RWPE1 (cell line): ENCODE results near the gene RTKN.
"Not testable (repeated sequence)": the region's sequence is repeated elsewhere in the genome, so short reads cannot be mapped to it uniquely, and the experiment has no call there.

Experiments
- CTCF ChIA-PET: fragments of 350-600 bp; sonication (Branson Sonifier 250); formaldehyde crosslinking; extraction: SDS; loops from one replicate; lab custom pipeline; 2021; lab: Yijun Ruan, JAX
- POLR2A ChIA-PET: fragments of 400-600 bp; formaldehyde crosslinking; extraction: SDS; loops from one replicate; lab custom pipeline; 2020; ENCODE audit warnings: antibody characterized with exemption; ENCODE audit not compliant: low non-redundant PET; lab: Yijun Ruan, JAX
- DNase-seq: peaks from one replicate; pipeline ENCODE4 v3.0.0; 2012; ENCODE audit warnings: low spot score
- H3K27ac ChIP-seq: fragments of 450-650 bp; 2 replicates; pipeline ENCODE4 v1.5.1; 2017
- CTCF ChIP-seq: fragments of 450-650 bp; conservative IDR thresholded peaks from 2 replicates; pipeline ENCODE4 v1.5.1; 2017; ENCODE audit warnings: low read depth, mild to moderate bottlenecking

RTKN gene

GRCh38 chr2:74472086-74472944, 30.6 kb upstream of the RTKN start, which contains the start of gene MRPL53:
Gene MRPL53 (minus strand): TSS chr2:74472680. CDS start chr2:74472660, 20 bp downstream.
- POLR2A ChIA-PET: interaction anchor here (0.6 to 1.5 kb wide), 3 partner anchors 8 to 10 kb away, joined by 3 to 7 read pairs (median 3); partner anchors contain the start of genes CCDC142 and TTC31
- CTCF ChIA-PET: interaction anchor here (0.6 to 1.1 kb wide), 3 partner anchors 10 to 34 kb away, joined by 3 to 6 read pairs (median 4); partner anchors contain the start of genes CCDC142 and TTC31
- peak; percentile 60 for DNase-seq
- peak within 1 kb of the TSS; percentile 97 for H3K27ac ChIP-seq
- no peak for TF ChIP-seq CTCF

- ChIA-PET POLR2A (interaction anchor here (0.5 to 0.9 kb wide), 3 partner anchors 13 to 33 kb away, joined by 3 to 6 read pairs (median 5); partner anchors contain the start of genes LBX2 and WBP1), CTCF (interaction anchor here (0.5 to 1.1 kb wide), 5 partner anchors 9 to 30 kb away, joined by 3 to 5 read pairs (median 3); partner anchors contain the start of gene TTC31)
- H3K27ac ChIP-seq: peak overlapping the region; percentile 97
- no peak for TF ChIP-seq CTCF
- no peak for DNase-seq
These were observed 29.8 kb upstream of the RTKN start for GRCh38 chr2:74471332-74472065.

- H3K27ac ChIP-seq: peak overlapping the region; percentile 97
- ChIA-PET CTCF (interaction anchor here (0.5 to 0.7 kb wide), 3 partner anchors 8 to 29 kb away, joined by 3 to 5 read pairs (median 3); no protein-coding TSS in a partner anchor), POLR2A (interaction anchor here (0.9 kb wide), 1 partner anchor 12 kb away, joined by 3 read pairs; the partner anchor contains the start of gene WBP1)
- DNase-seq: not testable (repeated sequence)
These were observed 29.0 kb upstream of the RTKN start for GRCh38 chr2:74470742-74471141.

GRCh38 chr2:74464406-74464805, 22.7 kb upstream of the RTKN start:
- DNase-seq: no peak
- no peak for TF ChIP-seq CTCF
- CTCF ChIA-PET: no interaction called here
- POLR2A ChIA-PET: no interaction called here
- H3K27ac ChIP-seq: peak overlapping the region; percentile 81

- TF ChIP-seq CTCF: no peak
- ChIA-PET CTCF (interaction anchor here (0.6 to 1.1 kb wide), 3 partner anchors 8 to 12 kb away, joined by 4 to 5 read pairs (median 4); partner anchors contain the start of gene MRPL53), POLR2A (no interaction called here)
- DNase-seq: no peak
- peak overlapping the region; percentile 98 for H3K27ac ChIP-seq
These were observed 21.0 kb upstream of the RTKN start for GRCh38 chr2:74462786-74463105.

- no peak for DNase-seq
- ChIA-PET CTCF (interaction anchor here (0.6 to 1.1 kb wide), 3 partner anchors 9 to 13 kb away, joined by 4 to 5 read pairs (median 4); partner anchors contain the start of gene MRPL53), POLR2A (no interaction called here)
- TF ChIP-seq CTCF: no peak
- H3K27ac ChIP-seq: peak overlapping the region; percentile 98
These were observed 20.5 kb upstream of the RTKN start for GRCh38 chr2:74462054-74462785.
